T-helper 2 cell treated with Interferon-gamma antibody and Interleukin-4, amounts not matched to agents 5 μg/mL and 100 μg/mL, for 36 hours (primary cell): Measurements from ENCODE around the gene CD37.
A peak's percentile ranks its signal among the peaks of the same experiment; 100 is the strongest.

ENCODE experiments used
- DNase-seq: peaks from one replicate; pipeline ENCODE4 v3.0.0; 2021; ENCODE audit warnings: low spot score
- H3K27ac Mint-ChIP-seq: one replicate; pipeline ENCODE4 v1.8.0; 2021; ENCODE audit warnings: mild to moderate bottlenecking, mixed read lengths
- H3K27me3 Mint-ChIP-seq: one replicate; pipeline ENCODE4 v1.8.0; 2021; ENCODE audit warnings: low read depth, mixed read lengths
- H3K36me3 Mint-ChIP-seq: one replicate; pipeline ENCODE4 v1.8.0; 2021; ENCODE audit warnings: low read depth, mixed read lengths
- H3K4me1 Mint-ChIP-seq: one replicate; pipeline ENCODE4 v1.8.0; 2021; ENCODE audit warnings: low read depth, mixed read lengths
- H3K4me3 Mint-ChIP-seq: one replicate; pipeline ENCODE4 v1.8.0; 2022; ENCODE audit warnings: mild to moderate bottlenecking, moderate library complexity, mixed read lengths
- H3K9me3 Mint-ChIP-seq: one replicate; pipeline ENCODE4 v1.8.0; 2021; ENCODE audit warnings: mixed read lengths

The CD37 gene

GRCh38 chr19:49347835-49348234, 12.6 kb downstream of the CD37 start:
- Mint-ChIP-seq H3K27ac (no peak overlapping the region), H3K27me3 (no peaks in the 10 kb centered on the region), H3K36me3 (peaks cover 5% of the 10 kb centered on the region), H3K4me1 (peaks cover 5% of the 10 kb centered on the region), H3K4me3 (no peak overlapping the region), H3K9me3 (no peaks in the 10 kb centered on the region)
- DNase-seq, result no peak

- peaks cover 5% of the 10 kb centered on the region for H3K4me1 Mint-ChIP-seq
- H3K36me3 Mint-ChIP-seq, result peaks cover 5% of the 10 kb centered on the region
- H3K27me3 Mint-ChIP-seq, result peaks cover 3% of the 10 kb centered on the region
- no peaks in the 10 kb centered on the region for H3K9me3 Mint-ChIP-seq
- no peak for DNase-seq
- H3K4me3 Mint-ChIP-seq, result no peak overlapping the region
- no peak overlapping the region for H3K27ac Mint-ChIP-seq
These were observed 13.3 kb downstream of the CD37 start for GRCh38 chr19:49348305-49349189.

GRCh38 chr19:49349567-49349966, 14.4 kb downstream of the CD37 start:
- Mint-ChIP-seq H3K36me3 (peaks cover 4% of the 10 kb centered on the region), H3K9me3 (no peaks in the 10 kb centered on the region), H3K4me1 (peaks cover 5% of the 10 kb centered on the region), H3K4me3 (no peak overlapping the region), H3K27me3 (peaks cover 5% of the 10 kb centered on the region), H3K27ac (no peak overlapping the region)
- no peak for DNase-seq

GRCh38 chr19:49355909-49356353, 20.7 kb downstream of the CD37 start:
- Mint-ChIP-seq H3K27ac (no peak overlapping the region), H3K36me3 (no peaks in the 10 kb centered on the region), H3K9me3 (no peaks in the 10 kb centered on the region), H3K4me1 (peaks cover 2% of the 10 kb centered on the region), H3K4me3 (no peak overlapping the region), H3K27me3 (peaks cover 38% of the 10 kb centered on the region)
- no peak for DNase-seq

- H3K9me3 Mint-ChIP-seq, result no peaks in the 10 kb centered on the region
- H3K4me3 Mint-ChIP-seq, result no peak overlapping the region
- no peak overlapping the region for H3K27ac Mint-ChIP-seq
These were observed 21.2 kb downstream of the CD37 start for GRCh38 chr19:49356382-49356781.

GRCh38 chr19:49357186-49357585, 22.0 kb downstream of the CD37 start:
- Mint-ChIP-seq H3K4me3 (no peak overlapping the region), H3K36me3 (no peaks in the 10 kb centered on the region), H3K9me3 (no peaks in the 10 kb centered on the region), H3K27me3 (peaks cover 49% of the 10 kb centered on the region), H3K4me1 (peaks cover 5% of the 10 kb centered on the region), H3K27ac (no peak overlapping the region)
- no peak for DNase-seq

More at GRCh38 chr19:49356382-49356781, 21.2 kb downstream of the CD37 start:
- Mint-ChIP-seq H3K27me3 (peaks cover 42% of the 10 kb centered on the region), H3K36me3 (no peaks in the 10 kb centered on the region), H3K4me1 (peaks cover 2% of the 10 kb centered on the region)
- DNase-seq, result no peak

- Mint-ChIP-seq H3K4me3 (no peak overlapping the region), H3K36me3 (no peaks in the 10 kb centered on the region), H3K27ac (no peak overlapping the region), H3K9me3 (no peaks in the 10 kb centered on the region), H3K27me3 (peaks cover 46% of the 10 kb centered on the region), H3K4me1 (peaks cover 5% of the 10 kb centered on the region)
- no peak for DNase-seq
These were observed 24.9 kb downstream of the CD37 start for GRCh38 chr19:49359851-49360820.

- Mint-ChIP-seq H3K27ac (no peak overlapping the region), H3K36me3 (no peaks in the 10 kb centered on the region), H3K27me3 (peaks cover 42% of the 10 kb centered on the region), H3K4me1 (peaks cover 4% of the 10 kb centered on the region), H3K9me3 (no peaks in the 10 kb centered on the region), H3K4me3 (no peak overlapping the region)
- DNase-seq, result no peak
These were observed 26.3 kb downstream of the CD37 start for GRCh38 chr19:49361438-49362047.

GRCh38 chr19:49362048-49362928, 27.1 kb downstream of the CD37 start, which contains the start of gene TEAD2:
TEAD2 (minus strand) TSS chr19:49362416; CDS start chr19:49360075, 2,341 bp downstream.
- DNase-seq, result no peak
- H3K4me1 Mint-ChIP-seq, result peaks cover 4% of the 10 kb centered on the region
- H3K36me3 Mint-ChIP-seq, result no peaks in the 10 kb centered on the region
- no peak within 1 kb of the TSS for H3K27ac Mint-ChIP-seq
- H3K27me3 Mint-ChIP-seq, result peaks cover 36% of the 10 kb centered on the region
- H3K4me3 Mint-ChIP-seq, result peak within 1 kb of the TSS; percentile 29
- H3K9me3 Mint-ChIP-seq, result no peaks in the 10 kb centered on the region

GRCh38 chr19:49362929-49363267, 27.7 kb downstream of the CD37 start:
- Mint-ChIP-seq H3K4me1 (peaks cover 4% of the 10 kb centered on the region), H3K4me3 (no peak overlapping the region), H3K27ac (no peak overlapping the region), H3K9me3 (no peaks in the 10 kb centered on the region), H3K36me3 (no peaks in the 10 kb centered on the region), H3K27me3 (peaks cover 34% of the 10 kb centered on the region)
- no peak for DNase-seq

GRCh38 chr19:49363268-49364082, 28.3 kb downstream of the CD37 start, which contains the start of gene DKKL1:
DKKL1 (plus strand) TSS chr19:49363877; CDS start chr19:49363999, 122 bp downstream.
- Mint-ChIP-seq H3K4me3 (no peak within 1 kb of the TSS), H3K9me3 (no peaks in the 10 kb centered on the region), H3K27me3 (peaks cover 34% of the 10 kb centered on the region), H3K4me1 (peaks cover 4% of the 10 kb centered on the region), H3K36me3 (no peaks in the 10 kb centered on the region), H3K27ac (no peak within 1 kb of the TSS)
- peak; percentile 81 for DNase-seq

- H3K27me3 Mint-ChIP-seq, result peaks cover 32% of the 10 kb centered on the region
- H3K36me3 Mint-ChIP-seq, result no peaks in the 10 kb centered on the region
- no peak for DNase-seq
- H3K4me1 Mint-ChIP-seq, result peaks cover 4% of the 10 kb centered on the region
- no peak overlapping the region for H3K27ac Mint-ChIP-seq
- peaks cover 5% of the 10 kb centered on the region for H3K9me3 Mint-ChIP-seq
- H3K4me3 Mint-ChIP-seq, result no peak overlapping the region
These were observed 29.0 kb downstream of the CD37 start for GRCh38 chr19:49364083-49364737.
